Sigmoid colon (tissue), 4 donors: ENCODE measurements around the gene PTPA.

ENCODE experiments used
- EP300 ChIP-seq, 4 donors: sonication (generic); formaldehyde crosslinking; IDR thresholded peaks; one replicate each; pipeline ENCODE4 v1.6.1; 2017; ENCODE audit warnings: antibody characterized with exemption in 4 of 4
- POLR2A ChIP-seq, 2 donors: fragments of 450-650 bp; IDR thresholded peaks; one replicate each; pipeline ENCODE4 v1.6.1; 2016; ENCODE audit warnings: antibody characterized with exemption in 2 of 2, mild to moderate bottlenecking in 2 of 2, moderate library complexity in 2 of 2
- POLR2AphosphoS5 ChIP-seq, 4 donors: sonication (generic); formaldehyde crosslinking; IDR thresholded peaks; one replicate each; pipeline ENCODE4 v1.6.1; 2017; ENCODE audit warnings: antibody characterized with exemption in 4 of 4
- TF ChIP-seq, protein P1 (sequence below), 4 experiments: fragments of 450-650 bp in 3 of 4; fragments of 200-600 bp in 1 of 4; IDR thresholded peaks; one replicate each; pipeline ENCODE4 v1.5.1; 2016 to 2019; ENCODE audit warnings: antibody characterized with exemption in 4 of 4, mild to moderate bottlenecking in 3 of 4, moderate library complexity in 2 of 4

DNA sequence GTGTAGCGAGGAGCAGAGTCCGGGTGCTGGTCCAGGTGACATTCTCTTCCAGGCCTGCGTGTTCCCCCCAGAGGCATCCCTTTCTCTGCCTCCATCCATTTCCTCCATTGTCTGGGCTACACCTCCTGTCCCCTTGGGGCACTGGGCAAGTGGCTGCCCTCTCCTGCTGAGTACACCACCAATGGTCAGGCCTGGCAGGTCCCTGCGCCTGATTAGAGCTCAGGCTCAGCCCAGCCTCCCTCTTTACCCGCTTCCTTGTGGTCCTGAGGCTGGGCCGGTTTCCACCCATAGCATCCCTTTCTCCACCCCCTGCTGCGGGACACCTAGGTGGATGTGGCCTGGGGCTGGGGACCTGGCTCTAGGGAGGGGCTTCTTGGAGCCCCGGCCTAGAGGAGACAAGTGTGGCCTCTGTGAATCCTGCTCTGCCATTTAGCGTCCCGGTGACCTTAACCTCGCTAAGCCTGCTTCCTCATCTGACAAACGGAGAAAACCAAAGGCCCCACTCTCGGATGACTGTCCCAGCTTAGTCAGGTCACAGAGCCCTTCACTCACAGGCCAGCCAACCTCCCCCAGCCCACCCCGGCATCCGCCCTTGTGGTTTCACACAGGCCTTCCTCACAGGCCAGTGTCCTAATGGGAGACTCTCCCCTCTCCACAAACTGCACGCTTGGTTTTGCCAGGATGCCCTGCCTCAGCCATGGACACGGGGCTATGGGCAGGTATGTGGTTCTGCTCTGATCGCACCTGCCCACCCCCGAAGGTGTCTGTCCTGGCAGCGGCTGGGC lies 17.4 kb upstream of the PTPA start:
- no peak for TF ChIP-seq POLR2A (IDR thresholded peaks at IDR 0.05)
- TF ChIP-seq, protein P1, sequence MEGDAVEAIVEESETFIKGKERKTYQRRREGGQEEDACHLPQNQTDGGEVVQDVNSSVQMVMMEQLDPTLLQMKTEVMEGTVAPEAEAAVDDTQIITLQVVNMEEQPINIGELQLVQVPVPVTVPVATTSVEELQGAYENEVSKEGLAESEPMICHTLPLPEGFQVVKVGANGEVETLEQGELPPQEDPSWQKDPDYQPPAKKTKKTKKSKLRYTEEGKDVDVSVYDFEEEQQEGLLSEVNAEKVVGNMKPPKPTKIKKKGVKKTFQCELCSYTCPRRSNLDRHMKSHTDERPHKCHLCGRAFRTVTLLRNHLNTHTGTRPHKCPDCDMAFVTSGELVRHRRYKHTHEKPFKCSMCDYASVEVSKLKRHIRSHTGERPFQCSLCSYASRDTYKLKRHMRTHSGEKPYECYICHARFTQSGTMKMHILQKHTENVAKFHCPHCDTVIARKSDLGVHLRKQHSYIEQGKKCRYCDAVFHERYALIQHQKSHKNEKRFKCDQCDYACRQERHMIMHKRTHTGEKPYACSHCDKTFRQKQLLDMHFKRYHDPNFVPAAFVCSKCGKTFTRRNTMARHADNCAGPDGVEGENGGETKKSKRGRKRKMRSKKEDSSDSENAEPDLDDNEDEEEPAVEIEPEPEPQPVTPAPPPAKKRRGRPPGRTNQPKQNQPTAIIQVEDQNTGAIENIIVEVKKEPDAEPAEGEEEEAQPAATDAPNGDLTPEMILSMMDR (IDR thresholded peaks at IDR 0.05): no peak
- no peak for TF ChIP-seq POLR2AphosphoS5 (IDR thresholded peaks at IDR 0.05)
- no peak for TF ChIP-seq EP300 (IDR thresholded peaks at IDR 0.05)
